Measurements from ENCODE around the gene HTRA2.

GRCh38 chr2:74503506-74504475 lies 25.9 kb upstream of the HTRA2 start:
- no peak for TF ChIP-seq POLR2A (IDR thresholded peaks at IDR 0.05)
- TF ChIP-seq CTCF (IDR thresholded peaks at IDR 0.05): no peak
